NCI-H2171 (cell line): ENCODE results near the gene MEGF9.

Experiments
- DNase-seq: peaks from one replicate; lab custom pipeline; 2025; lab: John Stamatoyannopoulos, UW

Gene MEGF9

DNA sequence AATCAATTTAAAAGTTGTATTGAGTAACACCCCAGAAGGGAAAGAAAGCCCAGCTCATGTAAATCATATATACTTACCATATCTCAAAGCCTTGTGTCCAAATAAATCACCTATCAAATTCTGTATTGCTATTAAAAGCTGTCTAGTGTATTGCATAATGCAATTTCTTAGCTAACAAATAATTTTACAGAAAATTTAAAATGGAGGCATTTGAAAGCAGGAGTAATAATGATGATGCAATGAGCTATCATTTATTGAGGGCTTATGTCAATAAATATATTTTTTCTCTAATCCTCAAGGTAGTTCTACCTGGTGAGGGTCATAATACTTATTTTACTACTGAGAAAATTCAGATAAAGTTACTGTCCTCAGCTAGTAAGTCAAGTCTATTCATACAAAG lies 91.5 kb downstream of the MEGF9 start:
- no peak for DNase-seq

DNA sequence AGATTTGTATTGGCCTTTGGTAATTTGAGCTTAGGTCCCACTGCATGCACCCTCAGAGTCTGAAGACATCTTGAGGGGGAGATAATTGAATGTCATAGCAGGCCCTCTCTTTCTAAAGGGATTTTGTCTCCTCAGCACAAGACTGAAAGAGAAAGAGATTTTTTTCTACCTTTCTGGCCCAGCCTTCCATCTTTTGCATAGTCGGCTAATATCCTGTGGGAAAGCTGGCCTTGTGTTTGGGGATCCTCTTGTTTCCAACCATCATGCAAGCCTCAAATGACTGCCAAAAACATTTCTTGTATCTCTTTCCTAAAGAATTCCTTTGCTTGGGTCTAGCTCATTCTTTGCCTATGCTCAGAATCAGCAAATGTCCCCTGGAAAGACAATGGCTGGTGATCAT lies 92.3 kb downstream of the MEGF9 start:
- DNase-seq, result no peak

DNA sequence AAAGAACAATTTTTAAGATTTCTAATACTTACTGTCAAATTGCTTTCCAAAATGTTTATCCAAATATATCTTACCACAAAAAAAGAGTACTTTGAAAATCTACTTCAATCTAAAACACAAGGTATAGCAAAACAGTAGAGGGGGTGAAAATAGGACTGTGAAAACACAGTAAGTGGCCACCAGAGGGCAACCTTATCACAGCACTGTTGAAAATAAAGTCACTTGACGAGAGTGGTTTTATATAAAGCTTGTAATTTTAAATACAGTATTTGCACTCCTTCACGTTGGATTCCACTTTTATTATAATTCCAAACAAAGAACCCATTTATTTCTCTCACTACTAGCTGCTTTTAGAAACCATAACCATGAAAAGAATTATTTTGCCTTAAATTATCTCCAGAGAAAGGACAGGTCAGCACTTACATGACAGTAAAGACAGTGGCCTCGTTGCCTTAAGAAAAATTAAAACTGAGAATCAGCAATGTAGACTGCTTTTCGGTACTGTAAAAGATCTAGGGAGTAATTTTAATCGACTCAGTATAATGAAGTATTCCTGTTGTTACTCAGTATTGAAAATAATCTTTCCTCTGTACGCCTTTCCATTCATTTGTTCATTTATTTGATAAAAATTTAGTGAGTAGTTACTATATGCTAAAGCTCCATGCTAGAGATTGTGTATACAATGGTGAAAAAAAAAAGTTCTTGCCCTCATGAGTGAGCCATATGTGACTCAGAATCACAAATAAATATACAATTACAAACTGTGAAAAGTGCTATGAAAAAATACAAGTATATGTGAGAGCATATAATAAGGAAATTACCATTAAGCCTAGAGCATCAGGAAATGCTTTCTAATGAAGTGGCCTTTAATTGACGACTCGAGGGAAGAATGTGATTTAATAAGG lies 94.3 kb downstream of the MEGF9 start:
- peak; percentile 56 for DNase-seq

DNA sequence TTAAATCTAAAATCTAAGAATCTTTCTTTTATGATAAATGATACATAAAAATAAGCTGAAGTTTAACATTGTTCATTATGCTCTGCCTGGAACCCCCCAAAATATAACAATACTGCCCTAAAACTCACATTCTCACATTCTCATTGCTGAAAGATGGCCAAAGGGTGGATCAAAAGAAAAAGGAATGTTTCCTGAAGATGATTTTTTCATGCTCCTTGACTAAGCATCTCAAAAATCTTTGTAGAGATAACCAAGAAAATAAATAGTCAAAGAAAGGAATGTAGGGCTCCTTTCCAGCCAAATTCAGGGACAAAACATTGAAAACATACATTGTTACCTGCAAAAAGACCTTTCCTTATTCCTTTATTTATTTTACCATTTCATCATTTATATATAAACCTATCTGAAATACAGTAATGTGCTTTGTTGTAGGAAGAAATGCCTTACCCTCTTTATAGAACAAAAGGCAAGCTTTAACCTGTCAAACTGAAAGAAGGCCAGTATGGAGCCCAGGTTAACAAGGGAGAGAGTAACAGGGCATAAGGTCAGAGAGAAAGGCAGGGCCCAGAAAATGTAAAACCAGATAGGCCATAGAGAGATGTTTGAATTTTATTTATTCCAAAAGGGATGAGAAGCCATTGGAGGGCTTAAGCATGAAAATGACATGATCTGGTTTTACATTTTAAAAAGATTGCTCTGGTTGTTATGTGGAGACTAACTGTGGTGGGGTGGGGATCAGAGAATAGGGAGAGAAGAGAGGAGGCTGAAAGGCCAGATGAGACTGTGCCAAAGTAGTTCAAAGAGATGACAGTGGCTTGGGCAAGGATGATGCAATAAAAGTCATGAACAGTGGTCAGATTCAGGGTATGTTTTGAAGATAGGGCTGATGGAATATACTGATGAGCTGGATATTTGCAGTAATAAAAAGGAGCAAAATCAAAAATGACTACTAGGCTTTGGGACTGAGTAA lies 97.0 kb downstream of the MEGF9 start:
- no peak for DNase-seq

DNA sequence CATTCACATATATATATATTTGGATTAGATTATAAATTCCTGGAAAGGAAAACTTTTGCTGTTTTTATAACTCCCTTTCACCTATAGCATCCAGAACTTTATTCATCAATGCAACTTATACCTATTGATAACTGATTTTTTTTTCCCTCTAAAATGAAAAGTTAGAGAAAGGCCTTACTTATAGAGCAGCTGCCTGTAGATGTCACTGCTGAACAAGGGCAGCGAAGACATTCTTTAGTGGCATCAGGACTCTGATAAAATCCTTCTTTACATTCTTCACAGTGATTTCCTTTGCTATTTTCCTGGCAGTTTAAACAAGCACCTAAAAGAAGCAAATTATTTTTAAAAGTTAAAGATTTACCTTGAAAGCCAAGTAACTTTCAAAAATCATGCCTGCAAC lies 102.1 kb downstream of the MEGF9 start:
- no peak for DNase-seq

DNA sequence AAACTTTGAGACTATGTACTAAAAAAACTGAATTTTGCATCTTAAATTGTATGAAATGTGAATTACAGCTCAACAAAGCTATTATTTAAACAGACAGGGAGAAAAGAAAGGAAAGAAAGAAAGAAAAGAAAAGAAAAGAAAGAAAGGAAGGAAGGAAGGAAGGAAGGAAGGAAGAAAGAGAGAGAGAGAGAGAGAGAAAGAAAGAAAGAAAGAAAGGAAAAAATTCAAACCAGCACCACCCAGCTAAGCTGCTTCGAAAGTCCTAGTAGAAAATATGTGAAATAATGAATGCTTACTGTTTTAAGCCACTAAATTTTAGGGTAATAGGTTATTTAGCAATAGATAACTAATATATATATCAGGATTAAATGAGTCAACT lies 102.6 kb downstream of the MEGF9 start:
- no peak for DNase-seq

DNA sequence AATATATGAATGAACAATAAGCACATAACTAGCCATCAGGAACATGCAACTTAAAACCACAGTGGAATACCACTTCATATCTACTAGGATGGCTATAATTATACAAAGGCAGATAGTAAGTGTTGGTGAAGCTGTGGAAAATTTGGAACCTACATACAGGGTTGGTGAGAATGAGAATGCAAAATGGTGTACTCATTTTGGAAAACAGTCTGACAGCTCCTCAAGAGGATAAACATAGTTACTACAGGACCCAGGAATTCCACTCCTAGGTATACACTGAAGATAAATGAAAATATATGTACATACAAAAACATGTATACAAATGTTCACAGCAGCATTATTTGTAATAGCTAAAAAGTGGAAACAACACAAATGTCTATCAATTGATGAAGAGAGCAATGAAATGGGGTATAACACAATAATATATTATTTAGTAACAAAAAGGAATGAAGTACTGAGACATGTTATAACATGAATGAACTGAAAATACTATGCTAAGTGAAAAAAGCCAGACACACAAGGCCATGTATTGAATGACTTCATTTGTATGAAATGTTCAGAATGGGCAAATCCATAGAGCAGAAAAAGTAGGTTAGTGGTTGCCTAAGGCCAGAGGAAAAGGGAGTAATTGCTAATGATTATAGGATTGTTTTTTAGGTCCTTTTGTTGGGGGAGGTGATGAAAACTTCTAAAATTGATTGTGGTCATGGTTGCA lies 103.1 kb downstream of the MEGF9 start:
- DNase-seq, result no peak

DNA sequence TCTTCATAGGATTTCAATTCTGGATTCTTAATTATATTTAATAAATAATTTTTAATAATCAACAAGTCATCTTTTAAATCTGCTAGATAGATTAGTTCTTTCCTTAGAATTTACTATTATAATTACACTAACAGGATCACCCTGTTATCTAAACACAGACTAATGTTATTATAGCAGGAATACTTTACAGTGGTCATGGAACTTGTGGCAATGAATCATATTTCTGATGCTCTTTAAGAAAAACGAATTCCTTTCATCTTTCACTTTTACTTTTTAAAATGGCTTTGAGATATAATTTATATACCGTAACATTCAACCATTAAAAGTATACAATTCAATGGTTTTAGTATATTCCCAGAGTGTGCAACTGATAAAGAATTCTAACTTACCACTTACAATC lies 104.6 kb downstream of the MEGF9 start:
- no peak for DNase-seq

DNA sequence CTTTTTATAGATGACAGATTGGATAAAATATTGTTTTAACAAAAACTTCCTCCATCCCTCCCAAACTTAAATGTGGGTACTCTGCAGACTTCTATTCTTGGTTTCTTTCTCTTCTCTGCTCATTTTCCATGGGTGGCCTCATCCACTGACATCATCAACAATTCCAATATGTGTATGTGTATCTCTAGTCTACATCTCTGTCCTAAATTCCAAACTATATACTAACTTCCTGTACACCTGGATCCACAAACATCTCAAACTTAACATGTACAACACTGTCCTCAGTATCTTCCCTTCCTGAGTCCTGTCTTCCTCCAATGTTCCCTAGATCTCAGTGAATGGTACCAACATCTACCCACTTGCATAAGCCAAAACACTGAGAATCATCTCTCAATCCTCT lies 105.8 kb downstream of the MEGF9 start:
- no peak for DNase-seq

DNA sequence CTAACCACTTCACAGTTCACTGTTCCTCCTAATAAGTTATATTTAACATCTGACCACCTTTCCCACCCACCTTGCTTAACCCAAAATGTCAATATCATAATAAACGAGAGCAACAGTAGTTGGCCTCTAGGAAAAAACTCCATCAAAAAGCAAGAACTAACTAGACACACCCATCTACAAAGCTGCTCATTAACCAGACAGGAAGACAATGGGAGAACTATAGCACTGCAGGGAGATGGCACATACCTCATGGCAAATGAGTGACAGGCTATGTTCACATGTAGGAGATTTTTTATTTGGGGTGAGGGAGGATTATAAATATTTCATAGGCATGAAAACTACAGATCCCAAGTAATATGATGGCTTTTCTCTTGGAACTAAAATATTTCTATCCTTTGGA lies 110.7 kb downstream of the MEGF9 start:
- DNase-seq, result no peak

DNA sequence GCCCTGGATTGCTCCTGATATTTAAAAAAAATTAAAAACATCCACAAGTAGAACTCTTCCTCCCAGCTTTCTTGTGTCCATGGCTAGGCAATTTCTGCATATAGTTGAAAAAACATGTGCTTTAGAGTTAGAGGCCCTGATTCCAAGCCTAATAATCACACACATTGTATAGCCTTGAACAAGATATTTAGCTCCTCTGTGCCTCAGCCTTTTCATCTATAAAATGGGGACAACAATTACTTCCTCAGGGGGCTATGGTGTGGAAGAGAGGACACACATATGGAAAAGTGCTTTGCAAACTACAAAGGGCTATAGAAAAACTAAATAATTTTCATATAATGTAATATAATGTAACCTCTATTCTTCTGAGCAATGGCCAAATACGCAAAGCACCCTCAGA lies 111.3 kb downstream of the MEGF9 start:
- no peak for DNase-seq

DNA sequence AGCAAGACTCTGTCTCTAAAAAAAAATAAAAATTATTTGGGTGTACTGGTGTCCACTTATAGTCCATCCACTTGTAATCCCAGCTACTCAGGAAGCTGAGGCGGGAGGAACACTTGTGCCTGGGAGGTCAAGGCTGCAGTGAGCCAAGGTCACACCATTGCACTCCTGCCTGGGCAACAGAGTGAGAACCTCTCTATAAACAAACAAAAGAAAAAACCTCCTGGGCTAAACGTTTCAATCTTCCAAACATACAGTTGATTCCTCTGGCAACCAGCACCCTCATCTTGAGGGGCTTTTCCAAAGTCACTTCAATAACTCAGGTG lies 120.4 kb downstream of the MEGF9 start:
- DNase-seq, result no peak

DNA sequence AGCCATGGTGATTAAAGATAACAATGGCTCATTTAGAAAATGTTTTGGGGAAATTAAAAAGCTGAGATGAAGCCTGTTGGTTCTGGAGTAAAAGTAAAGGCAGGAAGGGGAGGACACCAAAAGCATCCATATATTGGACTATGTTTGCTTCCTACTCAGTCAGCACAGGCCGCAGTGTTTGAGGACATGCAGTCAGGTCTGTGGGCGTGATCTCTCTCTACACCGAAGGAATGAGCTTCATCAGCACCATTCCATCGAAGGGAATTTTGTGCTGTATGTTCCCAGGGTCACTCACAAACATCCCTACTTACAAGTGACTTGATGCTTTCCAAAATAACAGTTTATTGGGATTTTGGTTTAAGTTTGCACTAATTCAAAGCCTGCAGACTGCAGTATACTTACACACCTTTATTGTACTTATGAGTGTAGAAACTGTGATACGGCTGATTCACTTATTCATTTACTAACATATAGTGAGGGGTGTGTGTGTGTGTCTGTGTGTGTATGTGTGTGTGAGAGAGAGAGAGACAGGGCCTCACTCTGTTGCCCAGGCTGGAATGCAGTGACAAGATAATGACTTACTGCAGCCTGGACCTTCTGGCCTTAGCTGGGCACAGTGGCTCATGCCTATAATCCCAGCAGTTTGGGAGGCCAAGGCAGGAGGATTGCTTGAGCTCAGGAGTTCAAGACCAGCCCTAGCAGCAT lies 120.9 kb downstream of the MEGF9 start:
- DNase-seq, result no peak

DNA sequence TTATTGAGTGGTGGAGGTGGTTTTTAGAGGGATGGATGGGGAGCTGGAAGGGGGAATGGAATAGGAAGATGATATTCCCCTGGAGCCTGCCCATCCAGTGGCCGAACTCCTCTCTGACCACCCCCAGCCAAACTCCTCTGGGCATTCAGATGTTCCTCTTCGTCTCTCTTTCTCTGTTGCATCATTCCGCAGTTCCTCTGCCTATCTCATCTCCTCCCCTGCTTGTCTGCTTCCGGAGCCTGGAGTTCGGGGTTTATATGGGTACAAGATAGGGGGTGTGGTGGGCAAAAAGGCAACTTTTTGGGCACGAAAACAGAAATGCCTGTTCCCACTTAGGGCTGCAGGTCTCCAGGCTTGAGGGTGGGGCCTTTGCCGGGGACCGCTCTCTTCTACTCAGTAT lies 122.1 kb downstream of the MEGF9 start:
- no peak for DNase-seq

DNA sequence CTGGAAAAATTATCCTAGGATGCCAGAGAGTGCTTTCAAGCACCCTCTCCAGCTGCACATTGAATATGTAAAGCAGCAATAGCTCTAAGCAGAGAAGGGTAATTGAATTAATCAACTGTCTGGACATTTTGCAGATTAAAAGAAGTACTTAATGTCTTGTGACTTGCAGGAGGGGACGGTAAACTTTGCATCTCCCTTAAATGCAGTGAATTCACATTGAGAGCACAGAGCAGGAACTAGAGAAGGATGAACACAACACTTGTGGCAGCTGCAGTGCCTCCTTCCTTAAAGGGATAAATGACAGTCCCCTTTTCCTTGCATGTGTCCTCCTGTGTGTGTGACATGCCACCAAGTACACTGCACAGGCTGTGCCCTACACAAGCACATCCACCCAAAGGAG lies 126.9 kb downstream of the MEGF9 start:
- DNase-seq, result no peak

DNA sequence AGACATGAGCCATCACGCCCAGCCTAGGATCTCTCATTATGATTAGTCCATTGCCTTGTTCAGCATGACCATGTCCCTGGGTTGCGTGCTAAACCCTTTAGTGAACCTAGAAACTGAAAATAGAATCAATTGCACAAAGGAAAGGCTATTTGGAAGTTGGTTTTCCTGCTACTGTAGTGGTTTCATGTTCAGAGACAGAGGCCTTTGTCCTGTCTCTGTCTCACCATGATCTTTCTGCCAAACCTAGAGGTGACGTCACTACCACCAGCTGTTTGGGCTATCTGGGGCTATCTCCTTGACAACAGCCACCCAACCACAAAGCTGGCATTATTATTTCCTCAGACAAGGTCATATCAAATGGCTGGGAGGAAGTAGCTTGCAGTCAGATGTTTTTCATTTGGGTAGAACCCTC lies 130.3 kb downstream of the MEGF9 start:
- peak; percentile 72 for DNase-seq

DNA sequence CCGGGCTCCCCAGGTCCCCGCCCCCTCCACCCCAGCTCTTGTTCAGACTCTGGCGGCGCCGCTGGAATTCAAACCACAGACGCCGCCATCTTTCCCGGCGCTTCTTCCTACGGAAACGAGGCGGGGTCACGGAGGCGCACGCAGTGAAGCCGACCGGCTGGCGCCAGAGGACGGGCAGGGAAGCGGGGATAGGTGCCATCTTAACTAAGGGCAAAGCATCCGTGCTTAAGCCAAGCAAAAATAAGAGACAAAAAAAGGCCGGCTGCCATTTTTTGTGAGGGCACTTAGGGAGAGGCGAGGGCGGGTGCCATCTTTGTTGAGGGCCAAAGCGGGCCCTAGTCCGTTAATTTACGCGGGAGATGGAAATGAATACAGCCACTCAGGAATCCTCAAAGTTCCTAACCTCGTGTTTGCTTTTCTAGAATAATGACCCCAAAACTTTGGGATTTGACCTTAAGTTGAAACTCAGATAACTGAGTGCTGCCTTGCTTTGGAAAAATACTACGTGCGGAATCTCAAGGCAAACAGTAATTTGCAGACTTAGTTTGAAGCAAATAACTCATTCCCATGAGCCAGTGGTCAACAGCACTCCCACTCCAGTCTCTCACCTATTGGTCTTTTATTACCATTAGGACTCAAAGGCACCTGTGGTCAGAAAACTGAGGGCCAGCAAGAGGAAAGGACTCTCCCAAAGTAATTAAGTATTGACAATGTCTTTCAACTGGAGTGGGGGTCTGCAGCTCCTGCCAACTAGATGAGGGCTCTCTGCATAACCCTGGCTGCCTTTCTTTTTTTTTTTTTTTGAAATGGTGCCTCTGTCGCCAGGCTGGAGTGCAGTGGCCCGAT lies 134.0 kb downstream of the MEGF9 start, which contains the start of gene CDK5RAP2:
TSS of gene CDK5RAP2 (minus strand) at position 117 of the 846 bp plus-strand sequence. CDS start 189 bp downstream, outside the sequence.
- DNase-seq, result peak; percentile 97

DNA sequence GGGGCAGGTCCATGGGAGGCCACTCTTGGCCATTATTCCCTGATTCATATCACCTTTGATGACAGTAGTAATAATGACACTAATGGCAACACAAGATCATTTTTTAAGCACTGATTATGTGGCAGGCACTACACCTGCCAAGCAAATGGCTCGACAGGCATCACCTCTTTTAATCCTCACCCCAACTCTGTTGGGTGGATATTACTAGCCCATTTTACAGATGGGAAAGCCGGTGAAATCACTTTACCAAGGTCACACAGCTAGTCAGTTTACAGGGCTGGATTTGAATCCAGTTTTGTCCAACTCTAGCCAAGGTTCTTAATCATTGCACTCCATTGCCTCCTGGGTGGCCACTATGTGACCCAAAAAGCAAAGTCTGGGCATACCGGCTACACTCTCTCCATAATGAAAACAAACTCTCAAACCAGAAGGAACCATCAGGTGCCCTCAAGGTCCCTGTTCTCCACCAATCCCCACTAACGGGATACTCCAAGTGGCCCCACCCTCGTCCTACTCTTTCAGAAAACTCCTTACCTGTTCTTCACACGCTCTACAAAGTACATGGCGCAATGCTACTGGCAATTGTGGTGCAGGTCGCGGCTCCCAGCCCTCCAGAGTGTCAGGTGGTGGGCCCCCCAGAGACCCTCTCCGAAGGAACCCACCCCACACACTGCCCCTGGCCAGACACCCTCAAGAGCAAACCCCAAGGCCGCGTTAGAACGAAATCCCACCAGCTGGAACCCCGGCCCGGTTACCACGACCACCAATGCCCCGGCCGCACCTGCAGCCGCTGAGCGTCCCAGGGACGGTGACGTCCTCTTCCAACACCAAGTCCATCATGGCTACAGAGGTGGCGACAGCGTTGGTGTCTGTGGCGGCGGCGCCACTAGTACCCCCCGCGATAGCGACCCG lies 134.9 kb downstream of the MEGF9 start:
- peak; percentile 17 for DNase-seq

DNA sequence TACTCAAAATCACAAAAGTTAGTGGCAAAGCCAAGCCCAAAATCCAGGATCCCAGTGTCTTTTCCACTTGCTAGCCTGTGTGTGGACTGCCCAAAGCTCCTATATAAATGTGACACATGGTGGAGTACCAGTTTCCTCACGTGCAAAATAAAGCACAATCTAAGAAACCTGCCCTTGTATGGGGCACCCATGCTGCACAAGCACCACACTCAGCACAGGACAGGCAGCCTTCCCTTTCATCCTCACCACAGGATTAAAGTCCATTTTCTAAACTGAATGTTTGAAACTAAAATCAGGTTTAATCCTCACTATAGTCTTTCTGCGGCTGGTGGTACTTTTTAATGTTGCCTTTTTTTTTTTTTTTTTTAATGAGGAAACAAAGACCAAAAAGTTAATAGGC lies 139.8 kb downstream of the MEGF9 start:
- DNase-seq, result no peak

DNA sequence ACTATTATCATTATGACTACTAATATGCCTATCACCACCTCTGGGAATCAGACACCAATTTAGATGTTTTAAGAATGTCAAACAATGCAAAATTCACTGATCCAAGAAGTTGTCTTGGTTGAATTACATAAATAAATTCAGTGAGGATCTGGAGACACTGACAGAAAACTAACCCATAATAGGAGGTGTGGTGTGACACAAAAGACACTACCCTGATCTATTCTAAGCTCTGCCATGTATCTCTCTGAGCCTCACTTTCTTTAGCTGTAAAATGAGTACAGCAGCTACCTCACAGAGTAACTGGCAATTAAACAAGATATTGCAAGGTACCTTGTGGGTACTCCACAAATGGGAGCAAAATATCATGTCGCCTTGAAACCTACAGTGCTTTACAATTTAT lies 141.8 kb downstream of the MEGF9 start:
- no peak for DNase-seq
